ENCODE results near the gene GINS1.

DNA sequence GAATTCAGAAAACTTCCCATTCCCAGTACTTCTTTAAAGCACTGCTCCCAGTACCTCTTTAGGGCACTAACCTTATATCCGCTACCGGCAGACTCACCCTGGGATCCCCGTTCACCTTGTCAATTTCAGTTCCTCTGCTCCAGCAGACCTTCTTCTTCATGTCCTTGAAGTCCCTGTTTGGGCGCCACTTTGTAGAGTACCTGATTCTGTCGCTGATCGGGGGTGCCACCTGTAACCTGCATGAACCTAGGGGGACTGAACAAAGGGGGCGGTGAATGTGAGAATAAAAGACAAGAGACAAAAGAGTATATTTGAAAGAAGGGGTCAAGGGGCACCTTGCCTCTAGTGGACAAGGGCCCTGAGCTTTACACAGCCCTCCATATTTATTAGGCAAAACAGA is 4.9 kb upstream of the GINS1 start:
- no peak for TF ChIP-seq TAF1 (IDR thresholded peaks at IDR 0.05; ENCODE audit: low read depth, low read length)
- no peak for TF ChIP-seq POLR2AphosphoS5 (IDR thresholded peaks at IDR 0.05; ENCODE audit: low read depth, low read length)
- no peak for TF ChIP-seq POLR2A (IDR thresholded peaks at IDR 0.05; ENCODE audit: low read depth, low read length)
- no peak for TF ChIP-seq SPI1 (IDR thresholded peaks at IDR 0.05; ENCODE audit: low read depth, low read length)

All from GM12891 (cell line).